Erythroblast (primary cell): Measurements from ENCODE around the gene CCDC201.
"Not testable (repeated sequence)": the region's sequence is repeated elsewhere in the genome, so short reads cannot be mapped to it uniquely, and the experiment has no call there.

Experiments used
- DNase-seq, 2 experiments: peaks; one replicate each; lab custom pipeline; 2025; lab: John Stamatoyannopoulos, UW
- GATA1 ChIP-seq: IDR thresholded peaks from 2 replicates; pipeline ENCODE4 v1.6.1; 2011; ENCODE audit warnings: low read depth, mild to moderate bottlenecking, control low read depth, low read length, moderate library complexity
- POLR2A ChIP-seq: IDR thresholded peaks from 2 replicates; pipeline ENCODE4 v1.6.1; 2011; ENCODE audit warnings: mild to moderate bottlenecking, low read length

CCDC201 gene

GRCh38 chr7:45874408-45875131, 1.7 kb upstream of the CCDC201 start:
- TF ChIP-seq GATA1 (no peak), POLR2A (no peak)

GRCh38 chr7:45873355-45873754, 473 bp upstream of the CCDC201 start:
- DNase-seq, result no peak
- TF ChIP-seq GATA1, result no peak
- no peak for TF ChIP-seq POLR2A

More at GRCh38 chr7:45874408-45875131, 1.7 kb upstream of the CCDC201 start:
- no peak for DNase-seq

GRCh38 chr7:45872116-45873034, 507 bp downstream of the CCDC201 start:
- no peak for TF ChIP-seq POLR2A
- no peak for TF ChIP-seq GATA1
- peak in 1 of 2 experiments; percentile 19 for DNase-seq

GRCh38 chr7:45869426-45869825, 3.5 kb downstream of the CCDC201 start:
- DNase-seq, result no peak

GRCh38 chr7:45867471-45867870, 5.4 kb downstream of the CCDC201 start:
- DNase-seq, result no peak
- TF ChIP-seq POLR2A (no peak), GATA1 (no peak)

More at GRCh38 chr7:45869426-45869825, 3.5 kb downstream of the CCDC201 start:
- TF ChIP-seq GATA1 (no peak), POLR2A (no peak)

- TF ChIP-seq POLR2A, result no peak
- TF ChIP-seq GATA1, result no peak
- DNase-seq, result no peak
These were observed 7.1 kb downstream of the CCDC201 start for GRCh38 chr7:45865594-45866410.

- no peak for DNase-seq
- TF ChIP-seq GATA1 (no peak), POLR2A (no peak)
These were observed 9.2 kb downstream of the CCDC201 start for GRCh38 chr7:45863715-45864114.

GRCh38 chr7:45856888-45857287, 16.0 kb downstream of the CCDC201 start:
- DNase-seq, result not testable (repeated sequence)

- not testable (repeated sequence) for DNase-seq
These were observed 17.2 kb downstream of the CCDC201 start for GRCh38 chr7:45855680-45856079.

GRCh38 chr7:45853491-45853890, 19.4 kb downstream of the CCDC201 start:
- DNase-seq, result not testable (repeated sequence)

GRCh38 chr7:45852984-45853383, 19.9 kb downstream of the CCDC201 start:
- DNase-seq, result not testable (repeated sequence)

- DNase-seq, result not testable (repeated sequence)
These were observed 24.1 kb downstream of the CCDC201 start for GRCh38 chr7:45848734-45849133.

- DNase-seq, result not testable (repeated sequence)
These were observed 26.3 kb downstream of the CCDC201 start for GRCh38 chr7:45846536-45846935.

- DNase-seq, result not testable (repeated sequence)
These were observed 30.8 kb downstream of the CCDC201 start for GRCh38 chr7:45841926-45842717.

GRCh38 chr7:45838852-45839251, 34.0 kb downstream of the CCDC201 start:
- not testable (repeated sequence) for DNase-seq

GRCh38 chr7:45832433-45833177, 40.3 kb downstream of the CCDC201 start:
- DNase-seq, result not testable (repeated sequence)

- DNase-seq, result not testable (repeated sequence)
These were observed 43.0 kb downstream of the CCDC201 start for GRCh38 chr7:45829846-45830245.

- not testable (repeated sequence) for DNase-seq
These were observed 45.2 kb downstream of the CCDC201 start for GRCh38 chr7:45827731-45828130.
